ENCODE data around the gene IFNAR1. TPM values are rescaled to one million over a fixed set of nuclear protein-coding genes. Genes with fewer than 3 reads are reported as not detected.

The IFNAR1 gene
- total RNA-seq, 1 experiment from 2014 or later = 14.2 TPM

DNA sequence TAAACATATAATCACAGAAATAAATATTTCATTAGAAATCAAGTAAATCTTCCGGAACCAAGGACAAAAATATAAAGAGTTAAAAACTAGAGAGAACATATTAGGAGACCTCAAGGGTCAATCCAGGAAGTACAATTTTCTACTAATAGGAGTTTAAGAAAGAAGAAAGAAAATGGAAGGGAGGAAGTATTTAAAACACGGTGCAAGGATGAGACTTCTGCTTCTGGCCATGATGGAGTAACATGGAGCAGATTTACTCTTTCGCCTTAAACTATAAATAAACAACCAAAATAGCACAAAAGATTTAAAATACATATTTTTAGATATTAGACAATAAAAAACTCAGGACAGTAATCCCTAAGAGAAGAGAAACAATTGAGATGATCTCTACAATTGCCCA is 12.6 kb upstream of the IFNAR1 start:
- peaks cover 0 to 2% of the 10 kb centered on the region in 2 experiments; a peak in 1 of 5 replicates for H3K9me3 Mint-ChIP-seq
- H3K23ac ChIP-seq (ENCODE audit: insufficient read length, low read depth, low read length) = no peak overlapping the region
- H3K79me1 ChIP-seq (ENCODE audit: insufficient read depth, low read depth, low read length, poor library complexity, severe bottlenecking) = no peaks in the 10 kb centered on the region
- WGBS (ENCODE audit: extremely low coverage, insufficient read length, low lambda C conversion rate) = no CpG with 5 or more reads among the region's 3 CpGs
- H2AFZ ChIP-seq (ENCODE audit: low read length) = no peak overlapping the region
- H3K4me3 Mint-ChIP-seq = no peak overlapping the region
- H4K20me1 ChIP-seq (ENCODE audit: control insufficient read depth, insufficient read depth, insufficient read length) = no peaks in the 10 kb centered on the region
- H3K23me2 ChIP-seq (ENCODE audit: insufficient read length, low read depth, low read length, poor library complexity, severe bottlenecking) = no peaks in the 10 kb centered on the region
- no peak overlapping the region for H4K5ac ChIP-seq (ENCODE audit: insufficient read length, low read depth, low read length)
- H3K4me2 ChIP-seq (ENCODE audit: insufficient read depth, insufficient read length, low read length) = no peak overlapping the region
- no peak overlapping the region for H3K27ac Mint-ChIP-seq
- H3K4ac ChIP-seq (ENCODE audit: low read depth, low read length) = no peak overlapping the region
- no peak overlapping the region for H3K18ac ChIP-seq (ENCODE audit: insufficient read length, low read depth, low read length)
- no peaks in the 10 kb centered on the region for H3K4me1 ChIP-seq (ENCODE audit: insufficient read depth, low read length)
- no peak overlapping the region for H3K27ac ChIP-seq (ENCODE audit: insufficient read length, low read depth, low read length)
- no peak overlapping the region for H4K91ac ChIP-seq (ENCODE audit: insufficient read length, low read depth, low read length)
- H3T11ph ChIP-seq (ENCODE audit: low read length) = no peak overlapping the region
- H3K27me3 Mint-ChIP-seq (ENCODE audit: low read depth) = peaks cover 6% of the 10 kb centered on the region
- H3K27me3 ChIP-seq (ENCODE audit: insufficient read depth, low read length) = no peaks in the 10 kb centered on the region
- no peak overlapping the region for H3K56ac ChIP-seq (ENCODE audit: insufficient read length, low read depth, low read length)
- no peak overlapping the region for H2BK5ac ChIP-seq (ENCODE audit: insufficient read length, low read length)
- H3K79me2 ChIP-seq (ENCODE audit: insufficient read depth, low read length) = no peaks in the 10 kb centered on the region
- no peaks in the 10 kb centered on the region for H3K4me1 Mint-ChIP-seq
- H3K9me3 ChIP-seq (ENCODE audit: control insufficient read depth, low read depth, low read length) = no peaks in the 10 kb centered on the region
- no peak overlapping the region for H2BK15ac ChIP-seq (ENCODE audit: low read depth, low read length)
- no peak for DNase-seq
- H3K36me3 Mint-ChIP-seq (ENCODE audit: insufficient read depth in 1 of 3, low read depth in 3 of 3) = no peaks in the 10 kb centered on the region
- H3K14ac ChIP-seq (ENCODE audit: insufficient read depth, low read length) = no peak overlapping the region
- no peak overlapping the region for H2AK5ac ChIP-seq (ENCODE audit: insufficient read length, low read length)
- TF ChIP-seq, protein P1, sequence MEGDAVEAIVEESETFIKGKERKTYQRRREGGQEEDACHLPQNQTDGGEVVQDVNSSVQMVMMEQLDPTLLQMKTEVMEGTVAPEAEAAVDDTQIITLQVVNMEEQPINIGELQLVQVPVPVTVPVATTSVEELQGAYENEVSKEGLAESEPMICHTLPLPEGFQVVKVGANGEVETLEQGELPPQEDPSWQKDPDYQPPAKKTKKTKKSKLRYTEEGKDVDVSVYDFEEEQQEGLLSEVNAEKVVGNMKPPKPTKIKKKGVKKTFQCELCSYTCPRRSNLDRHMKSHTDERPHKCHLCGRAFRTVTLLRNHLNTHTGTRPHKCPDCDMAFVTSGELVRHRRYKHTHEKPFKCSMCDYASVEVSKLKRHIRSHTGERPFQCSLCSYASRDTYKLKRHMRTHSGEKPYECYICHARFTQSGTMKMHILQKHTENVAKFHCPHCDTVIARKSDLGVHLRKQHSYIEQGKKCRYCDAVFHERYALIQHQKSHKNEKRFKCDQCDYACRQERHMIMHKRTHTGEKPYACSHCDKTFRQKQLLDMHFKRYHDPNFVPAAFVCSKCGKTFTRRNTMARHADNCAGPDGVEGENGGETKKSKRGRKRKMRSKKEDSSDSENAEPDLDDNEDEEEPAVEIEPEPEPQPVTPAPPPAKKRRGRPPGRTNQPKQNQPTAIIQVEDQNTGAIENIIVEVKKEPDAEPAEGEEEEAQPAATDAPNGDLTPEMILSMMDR (conservative IDR thresholded peaks at IDR 0.05) = no peak
- H3K9ac ChIP-seq (ENCODE audit: extremely low read depth, insufficient read length, low read length) = no peak overlapping the region
- no peak overlapping the region for H4K8ac ChIP-seq (replicated peaks; ENCODE audit: insufficient read length, low read depth, low read length)
- H2BK12ac ChIP-seq (ENCODE audit: insufficient read length, low read depth, low read length) = no peak overlapping the region
- no peak overlapping the region for H2BK20ac ChIP-seq (ENCODE audit: low read depth, low read length, poor library complexity, severe bottlenecking)
- no peak overlapping the region for H2BK120ac ChIP-seq (ENCODE audit: low read depth, low read length, poor library complexity, severe bottlenecking)
